Trophoblast cell (in vitro differentiated cells and primary cell): ENCODE results near the gene FRY.

Source experiments
- DNase-seq, 2 donors: peaks; one replicate each; pipeline ENCODE4 v3.0.0-alpha.2; 2016
- H2AFZ ChIP-seq: 2 replicates; pipeline ENCODE4 v1.6.1; 2013; ENCODE audit warnings: low read length, moderate library complexity, mild to moderate bottlenecking; ENCODE audit not compliant: insufficient read depth, poor library complexity
- H2AK5ac ChIP-seq: 2 replicates; pipeline ENCODE4 v1.6.1; 2013; ENCODE audit warnings: mild to moderate bottlenecking, low read length
- H2BK120ac ChIP-seq: 2 replicates; pipeline ENCODE4 v1.6.1; 2013; ENCODE audit warnings: low read length, mild to moderate bottlenecking, moderate library complexity; ENCODE audit not compliant: insufficient read depth, poor library complexity
- H2BK12ac ChIP-seq: 2 replicates; pipeline ENCODE4 v1.6.1; 2013; ENCODE audit warnings: mild to moderate bottlenecking, low read length, moderate library complexity
- H2BK5ac ChIP-seq: 2 replicates; pipeline ENCODE4 v1.6.1; 2013; ENCODE audit warnings: low read length, low read depth, moderate library complexity, mild to moderate bottlenecking; ENCODE audit not compliant: poor library complexity
- H3K14ac ChIP-seq: 2 replicates; pipeline ENCODE4 v1.6.1; 2013; ENCODE audit warnings: mild to moderate bottlenecking, low read length
- H3K18ac ChIP-seq: 2 replicates; pipeline ENCODE4 v1.6.1; 2013; ENCODE audit warnings: mild to moderate bottlenecking, low read length
- H3K23ac ChIP-seq: 2 replicates; pipeline ENCODE4 v1.6.1; 2013; ENCODE audit warnings: low read length
- H3K27ac ChIP-seq: 2 replicates; pipeline ENCODE4 v1.5.1; 2013; ENCODE audit warnings: low read depth, mild to moderate bottlenecking, inconsistent platforms, low read length, moderate library complexity
- H3K27me3 ChIP-seq: 2 replicates; pipeline ENCODE4 v1.6.1; 2013; ENCODE audit warnings: inconsistent platforms, mild to moderate bottlenecking, low read length, moderate library complexity; ENCODE audit not compliant: insufficient read depth
- H3K36me3 ChIP-seq, 2 experiments: 1 replicate in 1 of 2; 2 replicates in 1 of 2; pipeline ENCODE4 v1.6.1; 2013; ENCODE audit warnings: low read length in 2 of 2, mild to moderate bottlenecking in 2 of 2, moderate library complexity in 1 of 2; ENCODE audit not compliant: insufficient read depth in 2 of 2, control insufficient read depth in 1 of 2
- H3K4ac ChIP-seq: 2 replicates; pipeline ENCODE4 v1.6.1; 2013; ENCODE audit warnings: low read depth, mild to moderate bottlenecking, low read length, moderate library complexity
- H3K4me1 ChIP-seq, 2 experiments: 1 replicate in 1 of 2; 2 replicates in 1 of 2; pipeline ENCODE4 v1.6.1; 2013; ENCODE audit warnings: low read length in 2 of 2, mild to moderate bottlenecking in 2 of 2, moderate library complexity in 1 of 2; ENCODE audit not compliant: insufficient read depth in 2 of 2, control insufficient read depth in 1 of 2
- H3K4me2 ChIP-seq: 2 replicates; pipeline ENCODE4 v1.6.1; 2013; ENCODE audit warnings: inconsistent platforms, mild to moderate bottlenecking, low read length, moderate library complexity
- H3K4me3 ChIP-seq: 2 replicates; pipeline ENCODE4 v1.5.1; 2013; ENCODE audit warnings: mild to moderate bottlenecking, low read depth, low read length, inconsistent platforms
- H3K79me1 ChIP-seq: one replicate; pipeline ENCODE4 v1.6.1; 2013; ENCODE audit warnings: low read length
- H3K79me2 ChIP-seq: 2 replicates; pipeline ENCODE4 v1.6.1; 2013; ENCODE audit warnings: low read length, mild to moderate bottlenecking; ENCODE audit not compliant: control insufficient read depth, insufficient read depth, poor library complexity
- H3K9ac ChIP-seq: 2 replicates; pipeline ENCODE4 v1.6.1; 2013; ENCODE audit warnings: mild to moderate bottlenecking, low read length
- H3K9me3 ChIP-seq: 2 replicates; pipeline ENCODE4 v1.6.1; 2013; ENCODE audit warnings: low read depth, mild to moderate bottlenecking, control low read depth, inconsistent platforms, low read length; ENCODE audit not compliant: insufficient read depth
- H4K12ac ChIP-seq: 2 replicates; pipeline ENCODE4 v1.6.1; 2013; ENCODE audit warnings: low read depth, mild to moderate bottlenecking, low read length, moderate library complexity
- H4K8ac ChIP-seq: 2 replicates; pipeline ENCODE4 v1.6.1; 2013; ENCODE audit warnings: low read depth, mild to moderate bottlenecking, low read length, moderate library complexity
- H4K91ac ChIP-seq: one replicate; pipeline ENCODE4 v1.6.1; 2013; ENCODE audit warnings: low read depth, mild to moderate bottlenecking, low read length, moderate library complexity
- WGBS: extraction: QIAGEN DNeasy Blood & Tissue Kit; methylation state at CpG from one replicate; pipeline ENCODE4 v1.1.7; 2013; ENCODE audit warnings: missing lambda C conversion rate; ENCODE audit not compliant: insufficient read length, insufficient coverage; ENCODE audit errors: extremely low coverage; 5-methylcytosine and 5-hydroxymethylcytosine counted together

The FRY gene

DNA sequence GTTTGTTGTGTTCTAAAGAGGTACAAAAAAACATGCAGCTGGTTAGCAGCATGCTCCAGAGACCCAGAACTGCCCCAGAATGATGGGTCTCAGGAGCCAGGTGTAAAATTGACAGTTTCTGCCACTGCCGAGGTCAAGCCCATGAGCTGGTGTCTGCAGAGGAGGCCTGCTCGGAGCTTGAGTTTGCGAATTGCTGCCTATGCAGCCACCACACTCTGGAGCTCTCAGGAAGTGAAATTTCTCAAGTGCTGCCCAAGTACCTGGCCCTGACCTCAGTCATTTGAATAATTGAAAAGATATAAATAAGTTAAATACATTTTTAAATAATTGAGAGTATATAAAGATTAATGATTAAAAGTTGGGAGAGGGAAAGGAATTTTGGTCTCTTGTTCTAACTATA lies 217.2 kb downstream of the FRY start:
- H4K12ac ChIP-seq = no peak overlapping the region
- H3K14ac ChIP-seq = no peak overlapping the region
- H3K36me3 ChIP-seq = no peaks in the 10 kb centered on the region
- H4K8ac ChIP-seq = no peak overlapping the region
- H3K79me1 ChIP-seq = no peaks in the 10 kb centered on the region
- no peak overlapping the region for H2AFZ ChIP-seq
- H3K79me2 ChIP-seq = no peaks in the 10 kb centered on the region
- no peaks in the 10 kb centered on the region for H3K27me3 ChIP-seq
- no peak overlapping the region for H3K4me2 ChIP-seq
- no peak overlapping the region for H3K18ac ChIP-seq
- H2BK120ac ChIP-seq = no peak overlapping the region
- WGBS = no CpG with 5 or more reads among the region's 3 CpGs
- no peak overlapping the region for H3K4me3 ChIP-seq
- no peak overlapping the region for H3K4ac ChIP-seq
- no peak overlapping the region for H2BK5ac ChIP-seq
- H2BK12ac ChIP-seq = no peak overlapping the region
- H3K9ac ChIP-seq = no peak overlapping the region
- peaks cover 0 to 2% of the 10 kb centered on the region in 2 experiments for H3K4me1 ChIP-seq
- H3K9me3 ChIP-seq = peaks cover 2% of the 10 kb centered on the region
- H4K91ac ChIP-seq = no peak overlapping the region
- H2AK5ac ChIP-seq = no peak overlapping the region
- no peak overlapping the region for H3K23ac ChIP-seq
- no peak overlapping the region for H3K27ac ChIP-seq
- DNase-seq = no peak

DNA sequence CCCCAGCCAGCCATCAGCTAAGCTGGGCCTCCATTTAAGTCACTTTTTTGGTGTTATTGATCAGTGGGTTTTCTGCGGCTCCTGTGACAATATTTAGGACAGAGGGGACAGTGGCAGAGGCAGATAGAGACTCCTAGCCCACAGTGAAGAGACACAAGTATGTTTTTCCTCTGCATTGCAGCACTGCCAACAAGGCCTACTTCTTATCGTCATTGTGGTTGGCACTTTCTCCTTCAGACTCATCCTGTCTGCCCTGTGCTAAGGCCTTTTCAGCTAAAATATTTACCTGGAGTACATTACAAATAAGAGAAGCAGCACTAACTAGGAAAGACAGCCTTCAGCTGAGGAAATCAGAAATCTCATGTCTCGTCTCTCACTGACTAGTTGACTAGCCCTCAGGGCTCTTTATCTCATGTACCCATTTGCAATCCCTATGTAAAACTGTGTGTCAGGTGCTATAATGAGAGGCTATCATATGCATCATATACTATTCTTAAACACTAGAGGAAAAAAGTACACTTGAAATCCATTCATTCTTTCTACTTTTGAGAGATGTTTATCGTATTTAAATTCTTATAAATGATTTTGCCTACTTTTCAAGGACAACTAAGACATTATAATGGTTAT lies 221.4 kb downstream of the FRY start:
- no CpG with 5 or more reads among the region's 4 CpGs for WGBS
- Histone ChIP-seq H3K18ac (no peak overlapping the region), H3K27ac (no peak overlapping the region), H2BK12ac (no peak overlapping the region), H3K9me3 (peaks cover 2% of the 10 kb centered on the region), H2AFZ (no peak overlapping the region), H3K36me3 (no peaks in the 10 kb centered on the region), H3K27me3 (no peaks in the 10 kb centered on the region), H3K9ac (peak overlapping the region; percentile 11), H3K14ac (no peak overlapping the region), H3K4me3 (no peak overlapping the region), H3K4me2 (no peak overlapping the region), H3K4ac (no peak overlapping the region), H2AK5ac (no peak overlapping the region), H4K12ac (no peak overlapping the region), H3K23ac (no peak overlapping the region), H4K91ac (no peak overlapping the region), H2BK5ac (no peak overlapping the region), H3K79me1 (no peaks in the 10 kb centered on the region), H3K4me1 (no peaks in the 10 kb centered on the region), H4K8ac (no peak overlapping the region), H2BK120ac (no peak overlapping the region), H3K79me2 (no peaks in the 10 kb centered on the region)
- no peak for DNase-seq

DNA sequence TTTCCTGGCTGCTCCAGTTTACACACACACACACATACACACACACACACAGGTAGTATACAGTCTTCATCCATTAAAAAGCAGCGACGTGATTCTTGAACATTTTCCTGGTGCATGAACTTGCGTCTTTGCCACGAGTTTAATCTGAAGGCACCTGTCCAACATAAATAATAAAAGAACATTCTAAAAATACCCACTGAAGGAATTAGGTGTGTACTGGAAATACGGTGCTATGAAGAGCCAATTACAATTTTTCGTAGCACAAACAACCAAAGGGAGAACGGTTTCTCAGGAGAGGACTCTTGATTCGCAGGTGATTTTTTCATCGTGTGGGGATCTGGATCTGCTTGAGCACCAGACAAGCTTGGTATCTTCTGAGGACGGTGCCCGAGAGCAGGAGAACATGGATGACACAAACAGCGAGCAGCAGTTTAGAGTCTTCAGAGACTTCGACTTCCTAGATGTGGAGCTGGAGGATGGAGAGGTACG lies 222.4 kb downstream of the FRY start:
- WGBS = no CpG with 5 or more reads among the region's 14 CpGs
- H3K79me1 ChIP-seq = no peaks in the 10 kb centered on the region

DNA sequence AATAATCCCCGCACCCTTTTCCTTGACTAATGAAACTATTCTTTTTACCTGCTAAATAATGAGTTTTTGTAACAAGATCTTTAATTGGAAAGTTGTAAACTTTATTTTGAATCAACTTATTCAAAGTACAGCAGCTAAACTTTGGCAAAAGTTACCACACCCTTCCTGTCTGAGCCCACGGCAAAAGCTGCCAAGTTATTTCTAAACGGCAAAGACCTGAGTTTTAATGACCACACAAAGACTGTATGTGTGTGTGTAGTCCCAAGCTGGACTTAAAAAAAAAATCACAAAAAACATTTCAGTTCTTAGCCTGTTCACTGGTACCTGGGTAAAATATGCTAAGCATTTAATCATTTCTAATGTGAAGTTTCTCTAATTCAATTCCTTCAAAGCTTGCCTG lies 222.8 kb downstream of the FRY start:
- Histone ChIP-seq H3K79me1 (no peaks in the 10 kb centered on the region), H3K18ac (no peak overlapping the region), H3K27ac (no peak overlapping the region), H3K9ac (no peak overlapping the region), H2BK120ac (no peak overlapping the region), H3K14ac (no peak overlapping the region), H3K23ac (no peak overlapping the region), H4K8ac (no peak overlapping the region), H3K4ac (no peak overlapping the region), H2AK5ac (no peak overlapping the region), H2BK12ac (no peak overlapping the region), H3K4me3 (no peak overlapping the region), H4K91ac (no peak overlapping the region), H3K4me1 (no peaks in the 10 kb centered on the region), H3K79me2 (no peaks in the 10 kb centered on the region), H2BK5ac (no peak overlapping the region), H3K27me3 (no peaks in the 10 kb centered on the region), H3K4me2 (no peak overlapping the region), H4K12ac (no peak overlapping the region), H3K9me3 (peaks cover 2% of the 10 kb centered on the region), H2AFZ (no peak overlapping the region), H3K36me3 (no peaks in the 10 kb centered on the region)
- no CpG with 5 or more reads among the region's 3 CpGs for WGBS
- no peak for DNase-seq

More for the DNA sequence above, 222.4 kb downstream of the FRY start:
- H2BK5ac ChIP-seq = no peak overlapping the region
- no peak for DNase-seq
- H3K27me3 ChIP-seq = no peaks in the 10 kb centered on the region
- H3K18ac ChIP-seq = no peak overlapping the region
- no peak overlapping the region for H3K23ac ChIP-seq
- H2BK12ac ChIP-seq = no peak overlapping the region
- H3K9me3 ChIP-seq = peaks cover 2% of the 10 kb centered on the region
- H3K14ac ChIP-seq = no peak overlapping the region
- no peaks in the 10 kb centered on the region for H3K79me2 ChIP-seq
- no peak overlapping the region for H4K91ac ChIP-seq
- H3K27ac ChIP-seq = no peak overlapping the region
- H4K8ac ChIP-seq = no peak overlapping the region
- H4K12ac ChIP-seq = no peak overlapping the region
- no peak overlapping the region for H3K4ac ChIP-seq
- no peak overlapping the region for H3K4me2 ChIP-seq
- no peak overlapping the region for H2AK5ac ChIP-seq
- H3K4me3 ChIP-seq = no peak overlapping the region
- H3K4me1 ChIP-seq = no peaks in the 10 kb centered on the region
- H3K9ac ChIP-seq = no peak overlapping the region
- H2BK120ac ChIP-seq = no peak overlapping the region
- H3K36me3 ChIP-seq = no peaks in the 10 kb centered on the region
- H2AFZ ChIP-seq = no peak overlapping the region
